Neural progenitor cell (in vitro differentiated cells): ENCODE measurements around the gene ZNF638.

ENCODE experiments used
- CTCF ChIP-seq: fragments of 200-600 bp; sonication (generic); IDR thresholded peaks from 2 replicates; pipeline ENCODE4 v1.5.1; 2017; ENCODE audit warnings: antibody characterized with exemption, mild to moderate bottlenecking
- EZH2 ChIP-seq: fragments of 200-600 bp; sonication (generic); IDR thresholded peaks from 2 replicates; pipeline ENCODE4 v1.6.1; 2017; ENCODE audit warnings: antibody characterized with exemption, mild to moderate bottlenecking, moderate library complexity

GRCh38 chr2:71313016-71313766 lies 18.4 kb upstream of the ZNF638 start:
- no peak for TF ChIP-seq CTCF
- TF ChIP-seq EZH2: no peak
